K562 (cell line): Measurements from ENCODE around the gene PLPP7. TPM values are rescaled to one million over a fixed set of nuclear protein-coding genes. Genes with fewer than 3 reads are reported as not detected.

Source experiments
- ATAC-seq: fragments of 200-7000 bp; cut with Tn5 transposase; 3 replicates; pipeline ENCODE4 v1.9.1; 2020; ENCODE audit warnings: moderate library complexity
- BruUV-seq: library from RNA; stranded (reverse); fragments of 400-500 nt; replicated peaks from 2 replicates; lab custom pipeline; 2021; lab: Mats Ljungman, UMichigan
- CTCF ChIA-PET: fragments of 300-600 bp; formaldehyde crosslinking; extraction: SDS; loops from one replicate; lab custom pipeline; 2021; ENCODE audit warnings: low intra/inter-chr PET ratio; lab: Yijun Ruan, JAX
- POLR2A ChIA-PET: fragments of 300-600, 350-650 bp; sonication (Branson Sonifier 250); formaldehyde crosslinking; extraction: SDS; loops from one replicate; lab custom pipeline; 2021; ENCODE audit warnings: antibody characterized with exemption, inconsistent platforms; lab: Yijun Ruan, JAX
- DNase-seq, 4 experiments: peaks; one replicate each; pipeline versions ENCODE4 v3.0.0 to v3.0.0-alpha.2; 2011 to 2018; ENCODE audit warnings: low spot score in 3 of 4, mixed read lengths in 3 of 4; ENCODE audit errors: extremely low read depth in 1 of 4
- FAIRE-seq: peaks from 2 replicates; lab custom pipeline; 2011; peaks lifted over from hg19 to GRCh38; lab: Jason Lieb, UNC
- H2AFZ ChIP-seq: 2 replicates; pipeline ENCODE4 v1.6.0; 2011; ENCODE audit warnings: low read depth, low read length, control low read depth, inconsistent platforms
- H3K27ac ChIP-seq: fragments of 200-600 bp; 3 replicates; pipeline ENCODE4 v1.8.0; 2011; ENCODE audit warnings: low read depth, mild to moderate bottlenecking, control low read depth, inconsistent platforms, low read length, moderate library complexity, mixed read lengths; ENCODE audit errors: extremely low read depth
- H3K27me3 ChIP-seq, 2 experiments: fragments of 300-600 bp in 1 of 2; 2 replicates in 1 of 2; 3 replicates in 1 of 2; pipeline versions ENCODE4 v1.6.0 to v1.8.0; 2011; ENCODE audit warnings: inconsistent platforms in 2 of 2, low read length in 2 of 2, mild to moderate bottlenecking in 1 of 2, mixed read lengths in 1 of 2, moderate library complexity in 1 of 2; ENCODE audit not compliant: control insufficient read depth in 2 of 2, insufficient read depth in 2 of 2
- H3K36me3 ChIP-seq: fragments of 300-600 bp; 3 replicates; pipeline ENCODE4 v1.8.0; 2011; ENCODE audit warnings: mild to moderate bottlenecking, low read length, inconsistent platforms; ENCODE audit not compliant: control insufficient read depth, insufficient read depth
- H3K4me1 ChIP-seq, 2 experiments: fragments of 200-600 bp in 1 of 2; replicated peaks in 1 of 2; 2 replicates in 1 of 2; 3 replicates in 1 of 2; pipeline versions ENCODE4 v1.5.1 to v1.8.0; 2011; ENCODE audit warnings: inconsistent platforms in 2 of 2, low read length in 2 of 2, mild to moderate bottlenecking in 1 of 2, mixed read lengths in 1 of 2, moderate library complexity in 1 of 2; ENCODE audit not compliant: control insufficient read depth in 2 of 2, insufficient read depth in 2 of 2
- H3K4me2 ChIP-seq: 2 replicates; pipeline ENCODE4 v1.6.1; 2011; ENCODE audit warnings: low read length, control low read depth, inconsistent platforms, mixed read lengths; ENCODE audit not compliant: insufficient read depth
- H3K4me3 ChIP-seq: fragments of 200-600 bp; sonication (generic), shearing (Covaris generic); 2 replicates; pipeline ENCODE4 v1.5.1; 2016; ENCODE audit warnings: control low read depth, inconsistent platforms
- H3K79me2 ChIP-seq: fragments of 200-600 bp; 3 replicates; pipeline ENCODE4 v1.8.0; 2011; ENCODE audit warnings: low read length, inconsistent platforms; ENCODE audit not compliant: control insufficient read depth, insufficient read depth
- H3K9ac ChIP-seq, 2 experiments: 2 replicates each; pipeline versions ENCODE4 v1.6.0 to v1.6.1; 2011; ENCODE audit warnings: low read depth in 2 of 2, low read length in 2 of 2, control low read depth in 1 of 2, inconsistent platforms in 1 of 2, mild to moderate bottlenecking in 1 of 2, mixed read lengths in 1 of 2; ENCODE audit not compliant: insufficient read depth in 1 of 2
- H3K9me1 ChIP-seq: one replicate; pipeline ENCODE4 v1.6.0; 2011; ENCODE audit warnings: inconsistent platforms, mild to moderate bottlenecking, low read length, moderate library complexity; ENCODE audit not compliant: control insufficient read depth, insufficient read depth
- H3K9me3 ChIP-seq: replicated peaks from 2 replicates; pipeline ENCODE4 v1.5.1; 2011; ENCODE audit warnings: low read depth, low read length, inconsistent platforms; ENCODE audit not compliant: control insufficient read depth, insufficient read depth
- H4K20me1 ChIP-seq: replicated peaks from 2 replicates; pipeline ENCODE4 v1.6.1; 2011; ENCODE audit warnings: low read length, inconsistent platforms, mixed read lengths; ENCODE audit not compliant: control insufficient read depth, insufficient read depth
- E2F4 ChIP-seq: sonication (generic); formaldehyde crosslinking; IDR thresholded peaks from 2 replicates; pipeline ENCODE4 v1.8.0; 2022; ENCODE audit warnings: mild to moderate bottlenecking, low read depth, missing genetic modification reagents
- ELF2 ChIP-seq: fragments of 250-450 bp; sonication (Bioruptor Pico); IDR thresholded peaks from 2 replicates; pipeline ENCODE4 v1.5.0; 2021; ENCODE audit warnings: mild to moderate bottlenecking
- HDAC1 ChIP-seq, 2 experiments: fragments of 450-650 bp; IDR thresholded peaks; 2 replicates each; pipeline ENCODE4 v1.6.1; 2016 to 2017; ENCODE audit warnings: inconsistent platforms in 1 of 2, mild to moderate bottlenecking in 1 of 2, moderate library complexity in 1 of 2
- NFIC ChIP-seq: fragments of 450-650 bp; IDR thresholded peaks from 2 replicates; pipeline ENCODE4 v1.6.1; 2017; ENCODE audit warnings: mild to moderate bottlenecking, inconsistent platforms
- RB1 ChIP-seq: fragments of 450-650 bp; IDR thresholded peaks from 2 replicates; pipeline ENCODE4 v1.6.1; 2017; ENCODE audit warnings: low read depth, mild to moderate bottlenecking
- TGIF2 ChIP-seq: sonication (generic); formaldehyde crosslinking; IDR thresholded peaks from 2 replicates; pipeline ENCODE4 v1.8.1; 2022; ENCODE audit warnings: mild to moderate bottlenecking, missing genetic modification reagents, moderate library complexity
- ZNF121 ChIP-seq: sonication (generic); formaldehyde crosslinking; conservative IDR thresholded peaks from 2 replicates; pipeline ENCODE4 v1.8.0; 2022; ENCODE audit warnings: missing genetic modification reagents
- WGBS: fragments of 100-300 bp; shearing (Covaris generic); methylation state at CpG from one replicate; pipeline ENCODE4 v1.1.6; 2016; ENCODE audit warnings: low coverage, mixed read lengths; ENCODE audit not compliant: insufficient coverage; ENCODE audit errors: missing lambda C conversion rate; 5-methylcytosine and 5-hydroxymethylcytosine counted together
- in situ Hi-C: fragments of 300-500 bp; cut with MboI; formaldehyde crosslinking; loops from 4 replicates; pipeline ENCODE4 v1.15.0; 2018; ENCODE audit warnings: inconsistent platforms, mixed read lengths
- intact Hi-C: fragments of 100-400 bp; cut with micrococcal nuclease; formaldehyde crosslinking; loops from 2 replicates; pipeline ENCODE4 v1.14.2; 2022
- polyA plus RNA-seq, 8 experiments: library from polyadenylated mRNA; depleted of rRNA in 4 of 8; stranded (reverse) in 5 of 8; unstranded in 3 of 8; fragments of >200 nt; fragmentation: Nextera tagmentation in 2 of 8; fragmentation: Illumina TruSeq in 1 of 8; extraction: Ambion mirVana in 2 of 8; extraction: Trizol in 1 of 8; gene quantifications; 2 replicates each; pipeline versions ENCODE4 v1.2.1 to v1.2.3, GENCODE V29; 2011 to 2014; ENCODE audit warnings: inconsistent platforms in 1 of 8, missing spikeins in 1 of 8
- total RNA-seq, 7 experiments: library from RNA; depleted of rRNA in 6 of 7; stranded (reverse); fragments of >200 nt in 6 of 7; fragmentation: Illumina TruSeq in 2 of 7; extraction: Trizol in 2 of 7; gene quantifications; 2 replicates each; pipeline versions ENCODE4 v1.2.1 to v1.2.3, GENCODE V29; 2011 to 2021; ENCODE audit warnings: low replicate concordance in 1 of 7
- TF ChIP-seq, protein P1 (sequence below): fragments of 250-450 bp; sonication (Bioruptor Pico); IDR thresholded peaks from 2 replicates; pipeline ENCODE4 v1.8.0; 2022; ENCODE audit warnings: moderate library complexity, mild to moderate bottlenecking, inconsistent platforms

The PLPP7 gene
- total and polyA plus RNA-seq, 9 of the 15 experiments (the other 6 are each of a cell fraction or from before 2014, with no cell fraction given): 0.09 to 0.93 (median 0.18) TPM; not detected in 4

DNA sequence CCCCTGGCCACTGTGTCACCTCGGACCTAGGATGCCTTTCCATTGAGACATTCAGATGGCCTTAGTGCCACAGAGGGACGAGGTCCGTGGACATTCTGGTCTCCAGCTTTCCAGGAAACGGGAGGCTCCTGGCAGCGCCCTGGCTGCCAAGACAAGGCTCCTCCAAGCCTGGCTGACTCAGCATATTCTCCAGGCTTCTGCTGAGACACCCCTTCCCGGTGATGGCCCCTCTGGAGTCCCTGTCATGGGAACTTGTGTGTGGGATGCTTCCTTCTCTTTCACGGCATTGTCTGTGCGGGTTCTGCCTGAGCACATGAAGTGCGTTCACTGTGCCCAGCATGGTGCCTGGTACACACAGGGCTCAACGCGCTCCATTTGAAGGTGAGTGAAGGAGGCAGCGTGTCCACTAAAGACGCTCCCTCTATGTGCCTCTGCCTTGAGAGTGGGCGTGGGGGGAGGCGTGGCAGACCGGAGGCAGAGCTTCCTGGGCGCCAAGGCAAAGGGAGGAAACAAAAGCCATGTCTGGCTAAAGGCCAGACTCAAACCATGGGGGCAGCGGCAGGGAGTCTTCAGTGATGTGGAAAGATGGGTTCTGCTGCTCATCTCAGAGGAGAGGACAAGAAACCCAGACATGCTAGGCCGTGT is 58.0 kb downstream of the PLPP7 start (continued):
- 0 out of 4 replicates have a peak, but pooled peaks of 1 of the 2 experiments have one; percentile 34 for TF ChIP-seq HDAC1 (IDR thresholded peaks at IDR 0.05)

- Histone ChIP-seq H3K9me3 (no peaks in the 10 kb centered on the region), H3K27ac (no peak overlapping the region), H3K4me1 (peaks cover 3 to 25% of the 10 kb centered on the region in 2 experiments; a peak in 4 of 5 replicates), H3K9ac (0 out of 4 replicates have a peak overlapping the region, but pooled peaks of 1 of the 2 experiments have one; percentile 26), H3K4me2 (no peak overlapping the region), H3K9me1 (no peaks in the 10 kb centered on the region), H3K36me3 (no peaks in the 10 kb centered on the region), H3K27me3 (no peaks in the 10 kb centered on the region), H3K4me3 (no peak overlapping the region), H2AFZ (peak overlapping the region; percentile 97; the same call in 1 of the 2 replicates), H4K20me1 (no peaks in the 10 kb centered on the region), H3K79me2 (no peaks in the 10 kb centered on the region)
- intact Hi-C loops: no loop called here
- no peak for FAIRE-seq
- no TSS peak for BruUV-seq
- in situ Hi-C loops: no loop called here
- ATAC-seq: peak; percentile 38; the same call in 1 of the 3 replicates
- no peak for DNase-seq
- 42% methylated on average over 6 of the region's 10 CpGs for WGBS
- CTCF ChIA-PET: interaction anchor here (0.6 to 1.9 kb wide), 7 partner anchors 44 to 392 kb away, joined by 3 to 12 read pairs (median 5); partner anchors contain the start of gene RAPGEF1
- POLR2A ChIA-PET: interaction anchor here (0.7 to 2.0 kb wide), 2 partner anchors 58 to 174 kb away, joined by 3 to 8 read pairs; no protein-coding TSS in a partner anchor
- peak; percentile 64 for TF ChIP-seq ZNF121
- TF ChIP-seq TGIF2: no peak
- TF ChIP-seq, protein P1, sequence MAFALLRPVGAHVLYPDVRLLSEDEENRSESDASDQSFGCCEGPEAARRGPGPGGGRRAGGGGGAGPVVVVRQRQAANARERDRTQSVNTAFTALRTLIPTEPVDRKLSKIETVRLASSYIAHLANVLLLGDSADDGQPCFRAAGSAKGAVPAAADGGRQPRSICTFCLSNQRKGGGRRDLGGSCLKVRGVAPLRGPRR (CRISPR knock-in tag): no peak
- no peak for TF ChIP-seq E2F4 (CRISPR knock-in tag)
- no peak for TF ChIP-seq RB1
- no peak for TF ChIP-seq ELF2
- TF ChIP-seq NFIC: peak; percentile 52
Observed at GRCh38 chr9:131348631-131349521, 59.4 kb downstream of the PLPP7 start.
